ENCODE measurements around the gene BMP8B.
A peak's percentile ranks its signal among the peaks of the same experiment; 100 is the strongest.
"Not testable (repeated sequence)": the region's sequence is repeated elsewhere in the genome, so short reads cannot be mapped to it uniquely, and the experiment has no call there.

The BMP8B gene

DNA sequence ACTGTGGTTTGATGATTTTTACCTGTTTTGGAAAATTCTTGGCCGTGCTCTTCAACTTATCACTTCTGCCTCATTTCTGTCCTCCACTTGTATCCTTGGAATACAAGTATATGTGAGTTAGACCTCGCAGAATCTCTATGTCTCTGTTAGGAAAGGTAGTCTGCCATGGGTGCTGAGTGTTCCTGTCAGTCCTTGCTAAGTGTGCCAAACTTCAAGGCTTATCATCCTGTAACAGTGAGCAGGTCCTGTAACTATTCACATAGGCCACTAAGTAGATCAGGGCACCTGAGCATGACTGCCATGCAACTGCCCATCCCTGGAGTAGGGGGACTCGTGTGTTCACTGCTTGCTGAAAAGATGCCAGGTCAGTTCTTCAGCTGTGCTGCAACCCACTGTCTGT is 24.2 kb upstream of the BMP8B start:
- DNase-seq (ENCODE audit: low spot score) = no peak

DNA sequence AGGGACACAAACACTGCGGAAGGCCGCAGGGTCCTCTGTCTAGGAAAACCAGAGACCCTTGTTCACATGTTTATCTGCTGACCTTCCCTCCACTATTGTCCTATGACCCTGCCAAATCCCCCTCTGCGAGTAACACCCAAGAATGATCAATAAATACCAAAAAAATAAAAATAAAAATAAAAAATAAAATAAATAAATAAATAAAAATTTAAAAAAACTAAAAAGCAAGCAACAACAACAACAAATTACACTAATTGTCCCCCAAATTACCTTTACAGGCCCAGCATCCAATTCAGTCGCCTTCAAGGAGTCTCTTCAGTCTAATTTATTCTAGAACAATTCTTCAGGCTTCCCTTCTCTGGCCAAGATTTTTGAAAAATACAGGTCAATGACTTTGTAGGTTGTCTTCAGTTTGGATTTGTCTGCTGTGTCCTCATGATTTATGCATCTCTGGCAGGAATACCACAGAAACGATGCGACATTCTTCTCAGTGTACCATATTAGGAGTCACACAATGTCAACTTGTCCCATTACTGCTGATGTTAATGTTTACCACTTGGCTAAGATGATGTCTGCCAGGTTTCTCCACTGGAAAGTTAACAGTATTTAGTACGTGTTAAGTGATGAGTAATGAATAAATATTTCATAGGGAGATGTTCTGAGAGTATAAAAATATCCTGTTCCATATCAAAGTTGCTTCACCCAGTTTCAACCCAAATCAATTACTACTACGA is 20.3 kb upstream of the BMP8B start:
- no peak for DNase-seq (ENCODE audit: low spot score)

DNA sequence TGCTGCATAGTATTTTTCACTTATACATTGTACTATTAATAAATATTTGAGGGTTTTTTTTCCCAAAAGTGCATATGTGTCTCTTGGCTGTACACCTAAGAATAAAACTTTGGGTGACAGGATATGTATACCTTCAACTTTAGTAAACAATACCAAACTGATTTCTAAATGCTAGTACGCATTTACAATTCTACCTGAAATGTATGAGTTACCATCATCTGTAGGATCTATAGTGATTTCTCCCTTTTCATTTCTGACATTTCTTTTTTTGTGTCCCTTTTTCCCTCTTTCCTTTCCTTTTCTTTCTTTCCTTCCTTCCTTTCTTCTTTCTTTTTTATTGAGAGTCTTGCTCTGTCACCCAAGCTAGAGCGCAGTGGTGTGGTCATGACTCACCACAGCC is 16.7 kb upstream of the BMP8B start:
- no peak for DNase-seq (ENCODE audit: low spot score)

DNA sequence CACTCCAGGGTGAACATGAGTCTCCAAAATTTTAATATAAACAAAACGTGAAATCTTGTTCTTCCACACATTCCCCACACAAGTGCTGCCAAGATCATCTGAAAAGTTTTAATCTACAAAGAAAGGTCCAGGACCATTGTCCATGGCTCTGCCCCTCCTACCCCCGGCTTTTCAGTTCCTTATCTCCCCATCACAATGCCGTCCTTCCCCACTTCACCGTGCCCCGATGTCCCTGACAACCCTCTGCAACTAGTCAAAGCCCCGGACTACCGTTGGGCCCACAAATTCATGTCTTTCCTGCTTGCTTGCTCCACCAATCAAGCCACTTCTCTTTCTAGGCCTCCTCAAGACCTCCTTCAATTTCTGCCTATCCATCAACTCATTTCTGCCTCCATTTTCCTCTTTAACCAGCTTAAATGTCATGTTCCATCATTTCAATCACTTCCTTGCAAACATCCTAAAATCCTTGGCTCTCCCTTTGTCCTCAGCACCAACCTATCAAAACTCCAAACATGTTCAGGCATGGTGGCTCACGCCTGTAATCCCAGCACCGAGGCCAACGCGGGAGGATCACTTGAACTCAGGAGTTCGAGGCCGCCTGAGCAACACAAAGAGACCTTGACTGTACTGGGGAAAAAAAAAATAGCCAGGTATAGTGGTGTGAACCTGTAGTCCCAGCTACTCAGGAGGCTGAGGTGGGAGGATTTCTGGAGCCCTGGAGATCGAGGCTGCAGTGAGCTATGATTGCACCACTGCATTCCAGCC is 14.0 kb upstream of the BMP8B start:
- no peak for DNase-seq (ENCODE audit: low spot score)

DNA sequence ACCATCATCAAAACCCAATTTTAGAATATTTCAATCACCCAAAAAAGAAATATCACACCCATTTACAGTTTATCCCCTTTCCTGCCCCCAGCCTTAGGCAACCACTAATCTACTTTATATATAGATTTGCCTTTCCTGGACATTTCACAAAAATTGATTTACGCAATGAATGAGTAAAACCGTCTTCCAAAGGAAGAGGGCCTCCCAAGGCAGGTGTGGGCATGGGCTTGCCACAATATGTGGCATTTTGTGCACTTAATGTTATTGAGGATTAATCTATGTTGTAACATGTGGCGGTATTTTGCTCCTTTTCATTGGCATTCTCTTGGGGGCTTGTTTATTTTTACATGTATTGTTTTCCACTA is 11.8 kb upstream of the BMP8B start:
- no peak for DNase-seq (ENCODE audit: low spot score)

DNA sequence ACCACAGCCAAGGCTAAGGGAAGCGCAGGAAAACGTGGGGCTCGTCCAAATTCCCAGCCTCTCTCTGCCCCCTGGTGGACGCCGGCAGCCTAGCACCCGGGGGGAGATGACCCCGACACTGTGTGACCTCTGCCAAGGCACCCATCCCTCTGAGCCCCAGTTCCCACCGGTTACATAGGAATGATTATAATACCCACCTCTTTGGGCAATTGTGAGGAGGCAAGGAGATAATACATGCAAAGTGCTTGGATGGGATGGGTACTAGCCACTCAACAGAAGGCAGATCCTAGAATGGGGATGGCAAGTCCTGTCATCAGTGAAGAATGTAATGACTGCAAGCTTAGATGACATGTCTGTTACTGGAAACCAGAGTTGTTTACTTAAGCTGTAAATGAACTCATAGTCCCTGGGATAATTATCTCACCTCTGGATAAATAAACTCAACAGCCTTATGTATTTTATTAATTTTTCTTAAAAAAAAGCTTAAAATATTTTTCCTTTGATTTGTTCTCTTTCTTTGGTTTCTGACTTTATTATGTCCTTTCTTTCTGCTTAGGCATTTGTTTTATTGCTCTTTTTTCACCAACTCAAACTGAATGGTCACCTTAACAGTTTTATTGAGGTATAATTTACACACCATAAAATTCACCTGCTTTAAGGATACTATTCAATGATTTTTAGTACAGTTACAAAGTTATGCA is 11.3 kb upstream of the BMP8B start:
- DNase-seq (ENCODE audit: low spot score) = peak; percentile 71

DNA sequence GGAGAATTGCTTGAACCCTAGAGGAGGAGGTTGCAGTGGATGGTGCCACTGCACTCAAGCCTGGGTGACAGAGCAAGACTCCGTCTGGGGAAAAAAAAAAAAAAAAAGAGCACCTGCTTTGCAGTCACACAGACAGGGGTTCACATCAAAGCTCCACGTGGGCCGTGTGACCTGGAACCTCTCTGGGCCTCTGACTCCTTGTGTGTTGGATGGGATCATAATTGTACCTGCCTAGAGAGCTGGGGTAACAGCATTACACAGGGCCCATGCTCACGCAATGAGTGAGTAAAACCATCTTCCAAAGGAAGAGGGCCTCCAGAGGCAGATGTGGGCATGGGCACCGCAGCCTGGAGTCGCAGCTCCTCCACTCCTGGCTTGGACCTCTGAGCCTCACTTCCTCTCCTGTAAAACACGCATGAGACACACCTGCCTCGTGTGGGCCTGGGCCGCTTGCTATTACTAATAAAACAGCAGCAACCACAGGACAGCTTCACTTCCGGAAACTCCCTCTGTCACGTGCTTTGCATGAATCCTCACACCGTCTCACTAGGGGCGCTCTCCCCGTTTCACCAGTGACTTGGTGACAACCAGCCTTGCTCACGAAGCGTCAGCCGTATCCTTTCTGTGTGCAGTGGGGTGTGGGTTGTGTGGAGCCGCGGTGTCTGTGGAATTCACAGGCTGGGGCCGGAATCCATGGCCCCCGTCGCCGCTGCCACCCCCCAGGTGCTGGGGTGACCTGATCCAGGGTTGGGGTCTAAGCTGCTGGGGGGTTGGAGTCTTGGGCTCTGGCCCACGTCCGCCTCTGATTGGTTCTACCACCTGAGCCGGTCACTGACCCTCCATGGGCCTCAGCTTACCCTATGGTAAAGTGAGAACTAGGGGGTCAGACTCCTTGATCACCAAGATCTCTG is 10.4 kb upstream of the BMP8B start:
- DNase-seq (ENCODE audit: low spot score) = peak; percentile 80

DNA sequence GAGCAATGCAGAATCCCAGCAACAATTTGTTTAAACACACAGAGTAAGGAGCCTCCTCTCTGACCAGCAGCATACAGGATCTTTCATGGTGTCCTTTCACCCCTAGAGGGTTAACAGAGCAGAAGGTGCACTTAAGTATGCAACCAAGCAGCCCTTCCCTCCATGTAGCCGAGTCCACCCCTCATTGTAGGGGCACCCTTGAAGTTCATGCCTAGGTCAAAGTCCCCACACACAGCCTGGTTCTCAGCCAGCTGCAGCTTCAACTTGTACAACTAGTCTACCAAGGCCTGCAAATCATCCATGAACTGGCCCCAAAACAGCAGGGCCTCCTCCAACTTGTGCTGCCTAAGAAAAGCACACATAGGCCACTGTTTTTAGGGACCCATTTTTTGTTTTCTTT is 7.0 kb upstream of the BMP8B start:
- no peak for DNase-seq (ENCODE audit: low spot score)

DNA sequence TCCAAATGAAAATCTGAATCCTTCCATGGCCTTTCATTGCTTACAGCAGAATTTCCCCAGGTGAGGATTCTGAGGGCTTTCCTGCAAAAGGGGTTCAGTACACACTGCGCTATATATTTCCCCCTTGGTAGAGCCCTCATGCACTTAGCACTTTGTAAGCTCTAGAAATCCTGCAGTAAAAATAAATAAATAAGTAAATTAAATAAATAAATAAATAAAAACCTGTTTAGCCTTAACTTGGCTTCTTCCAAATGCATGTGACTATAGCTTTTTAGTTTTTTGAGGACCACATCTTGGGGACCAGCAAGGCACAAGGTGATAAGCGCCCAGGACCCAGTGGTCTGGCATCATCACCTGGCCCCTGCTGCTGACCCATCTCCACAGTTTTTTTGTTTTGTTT is 3.2 kb upstream of the BMP8B start:
- DNase-seq (ENCODE audit: low spot score) = no peak

DNA sequence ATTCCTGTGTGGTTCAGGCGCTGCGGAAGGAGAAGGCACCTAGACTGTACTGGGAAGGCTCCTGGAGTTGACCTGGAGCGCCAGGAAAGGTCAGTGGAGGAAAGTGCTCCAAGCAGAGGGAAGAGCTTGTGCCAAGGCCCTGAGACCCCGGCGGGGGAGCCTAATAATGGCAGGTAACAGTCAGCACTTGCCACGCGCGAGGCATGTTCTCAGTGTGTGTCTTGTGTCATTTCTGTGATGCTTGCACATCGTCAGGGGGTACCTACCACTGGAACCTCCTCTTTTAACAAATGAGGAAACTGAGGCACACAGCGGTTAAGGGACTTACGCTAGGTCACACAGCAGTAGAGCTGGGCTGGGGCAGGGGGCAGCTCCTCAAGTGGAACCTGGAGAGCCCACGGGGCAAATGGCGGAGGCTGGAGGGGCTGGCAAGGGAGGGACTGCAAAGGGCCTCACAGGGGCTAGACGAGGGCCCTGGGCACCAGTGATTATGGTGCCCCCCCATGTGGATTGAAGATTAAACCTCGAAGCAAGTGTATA is 976 bp upstream of the BMP8B start:
- no peak for DNase-seq (ENCODE audit: low spot score)

DNA sequence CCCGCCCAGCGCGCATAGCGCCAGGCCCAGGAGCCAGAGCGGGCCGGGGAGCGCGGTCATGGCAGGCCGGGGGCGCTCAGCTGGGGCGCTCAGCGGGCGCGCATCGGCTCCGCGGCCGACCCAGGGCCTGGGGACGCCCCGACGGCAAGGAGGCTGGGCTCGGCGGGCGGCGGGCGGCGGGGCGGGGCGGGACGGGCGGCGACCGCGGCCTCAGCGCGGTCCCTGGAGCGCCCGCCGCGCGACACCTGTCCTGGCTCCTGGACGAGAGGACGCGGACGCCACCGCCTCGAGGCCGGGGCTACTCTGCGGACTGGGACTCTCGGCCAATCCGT is 273 bp downstream of the BMP8B start:
- DNase-seq (ENCODE audit: low spot score) = no peak

DNA sequence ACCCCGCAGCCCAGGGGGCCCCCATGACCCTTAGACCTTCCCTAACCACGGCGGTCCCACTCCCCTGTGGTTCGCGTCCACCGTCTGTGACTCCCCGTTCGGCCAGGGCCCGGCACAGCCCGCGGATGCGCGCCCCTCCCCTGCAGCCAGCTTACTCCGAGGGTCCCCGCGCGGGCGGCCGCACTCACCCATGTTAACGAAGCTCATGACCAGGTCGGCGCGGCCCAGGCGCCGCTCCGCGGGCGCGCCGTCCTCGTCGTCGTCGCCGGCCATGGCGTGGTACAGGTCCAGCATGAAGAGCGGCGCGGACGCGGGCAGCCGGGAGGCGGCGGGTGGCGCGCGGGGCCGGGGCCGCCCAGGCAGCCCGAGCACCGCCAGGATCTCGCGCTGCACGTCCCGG is 701 bp downstream of the BMP8B start:
- DNase-seq (ENCODE audit: low spot score) = not testable (repeated sequence)

DNA sequence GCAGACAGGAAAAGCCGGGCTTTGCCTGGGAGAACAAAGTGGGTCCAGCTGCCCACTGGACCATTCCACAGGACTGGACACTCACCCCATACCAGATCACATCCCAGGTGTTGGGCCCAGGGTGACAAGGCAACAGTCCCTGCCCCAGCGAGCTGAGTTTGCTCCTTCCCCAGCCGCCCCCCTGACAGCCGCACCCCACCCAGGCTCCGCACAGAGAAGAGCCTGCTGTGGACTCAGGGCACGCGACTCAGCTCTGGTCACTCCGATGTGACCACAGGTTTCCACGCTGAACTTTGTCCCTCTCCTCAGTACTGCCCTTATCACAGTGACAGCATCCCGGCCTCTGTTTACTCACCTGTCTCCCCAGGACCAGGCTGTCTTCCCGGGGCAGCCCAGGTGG is 1.2 kb downstream of the BMP8B start:
- DNase-seq (ENCODE audit: low spot score) = no peak

DNA sequence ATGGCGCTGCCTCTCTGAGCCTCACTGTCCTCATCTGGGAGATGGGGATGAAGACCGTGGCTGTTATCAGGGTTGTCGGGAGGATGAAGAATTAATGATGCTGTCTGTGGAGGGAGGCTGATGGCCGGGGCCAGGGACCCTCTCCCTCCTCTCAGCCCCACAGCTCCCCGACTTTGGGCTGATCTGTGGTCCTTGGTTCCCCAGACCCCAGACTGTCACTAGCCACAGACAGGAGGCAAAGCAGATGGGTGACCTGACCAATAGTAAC is 1.6 kb downstream of the BMP8B start:
- not testable (repeated sequence) for DNase-seq (ENCODE audit: low spot score)

DNA sequence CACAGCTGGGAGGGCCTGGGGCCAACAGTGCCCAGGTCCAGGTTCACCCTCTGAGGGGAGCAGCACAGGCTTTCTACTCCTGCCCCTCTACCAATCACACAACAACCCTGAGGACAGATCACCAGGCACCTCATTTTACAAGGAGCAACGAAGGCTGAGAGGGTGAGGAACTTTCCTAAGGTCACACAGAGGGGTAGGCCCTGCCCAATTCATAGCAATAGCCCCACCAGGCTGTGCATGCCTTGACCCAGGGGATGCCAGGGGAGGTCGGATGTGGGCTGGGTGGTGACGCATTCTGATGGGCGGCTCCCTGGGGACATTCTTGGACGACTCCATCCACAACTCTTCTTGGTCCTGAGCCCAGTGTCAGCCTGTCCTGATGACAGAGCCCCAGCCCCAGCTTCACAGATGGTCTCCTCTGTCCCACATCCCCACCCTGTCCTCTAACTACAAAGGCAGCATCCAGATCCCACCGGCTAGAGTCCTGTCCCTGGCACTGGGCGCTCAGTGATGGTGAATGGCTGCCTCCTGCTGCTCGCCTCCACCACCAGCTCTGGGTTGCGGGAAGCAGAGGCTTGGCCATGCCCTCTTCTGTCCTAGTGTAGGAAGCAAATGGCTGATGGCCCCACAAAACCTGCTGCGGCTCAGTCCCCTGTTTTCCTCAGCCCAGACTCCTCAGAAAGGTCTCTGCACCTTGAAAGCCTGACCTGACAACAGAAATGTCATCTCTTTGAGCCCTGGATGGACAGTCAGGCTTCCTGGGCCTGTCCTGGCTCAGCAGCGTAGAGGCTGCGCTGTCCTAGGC is 2.2 kb downstream of the BMP8B start:
- DNase-seq (ENCODE audit: low spot score) = not testable (repeated sequence)

DNA sequence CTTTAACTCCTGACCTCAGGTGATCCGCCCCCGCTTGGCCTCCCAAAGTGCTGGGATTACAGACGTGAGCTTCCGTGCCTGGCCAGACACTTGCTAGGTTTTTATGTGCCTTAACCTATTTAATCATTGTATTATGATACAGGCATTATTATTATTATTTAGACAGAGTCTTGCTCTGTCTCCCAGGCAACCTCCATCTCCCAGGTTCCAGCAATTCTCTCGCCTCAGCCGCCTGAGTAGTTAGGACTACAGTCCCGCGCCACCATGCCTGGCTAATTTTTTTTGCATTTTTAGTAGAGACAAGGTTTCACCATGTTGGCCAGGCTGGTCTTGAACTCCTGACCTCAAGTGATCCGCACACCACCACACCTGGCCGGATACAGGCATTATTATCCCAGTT is 6.0 kb downstream of the BMP8B start:
- not testable (repeated sequence) for DNase-seq (ENCODE audit: low spot score)

DNA sequence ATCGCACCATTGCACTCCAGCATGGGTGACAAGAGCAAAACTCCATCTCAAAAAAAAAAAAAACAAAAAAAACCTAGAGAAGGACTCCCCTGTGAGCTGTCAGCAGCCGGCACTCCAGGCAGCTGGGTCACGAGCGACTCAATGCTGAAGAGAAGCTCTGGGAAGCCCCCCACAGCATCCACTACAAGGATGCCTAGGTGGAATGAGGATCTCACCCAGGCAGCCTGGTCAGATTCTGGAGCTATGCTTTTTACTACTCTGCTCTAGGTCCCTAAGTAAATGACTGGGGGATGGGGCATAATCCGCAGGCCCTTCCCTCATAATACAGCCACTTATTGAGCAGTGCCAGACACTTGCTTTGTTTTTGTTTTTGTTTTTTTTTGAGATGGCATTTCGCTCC is 6.6 kb downstream of the BMP8B start:
- DNase-seq (ENCODE audit: low spot score) = no peak

DNA sequence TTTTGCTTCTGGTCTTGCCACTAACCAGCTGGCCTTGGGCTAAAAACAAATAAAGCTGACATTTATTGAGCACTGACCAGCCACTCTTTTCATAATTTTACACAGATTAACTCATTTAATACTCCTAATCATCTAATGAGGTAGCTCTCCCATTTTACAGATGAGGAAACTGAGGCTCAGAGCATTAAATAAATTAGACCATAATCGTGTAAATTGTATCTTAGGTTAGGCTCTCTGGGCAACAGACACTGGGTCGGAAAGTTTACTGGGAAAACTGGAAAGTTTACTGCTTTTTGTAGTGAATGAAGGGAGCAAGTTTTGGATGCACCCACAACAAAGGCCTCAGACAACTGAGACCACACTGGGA is 7.3 kb downstream of the BMP8B start:
- DNase-seq (ENCODE audit: low spot score) = no peak

DNA sequence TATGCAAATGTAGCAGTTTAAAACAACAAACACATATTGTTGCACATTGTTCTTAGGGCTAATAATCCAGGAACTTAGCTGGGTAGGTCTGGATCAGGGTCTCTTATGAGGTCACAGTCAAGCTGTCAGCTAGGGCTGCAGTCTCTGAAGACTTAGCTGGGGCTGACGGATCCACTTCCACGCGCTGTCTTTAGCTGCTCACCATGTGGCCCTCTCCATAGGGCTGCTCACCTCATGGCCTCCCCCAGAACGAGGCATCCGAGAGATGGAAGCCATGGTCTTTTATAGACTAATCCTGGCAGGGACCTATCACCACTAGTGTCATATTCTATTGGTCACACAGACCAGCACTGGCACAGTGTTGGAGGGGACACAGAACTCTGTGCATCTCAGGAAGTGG is 8.8 kb downstream of the BMP8B start:
- DNase-seq (ENCODE audit: low spot score) = no peak

DNA sequence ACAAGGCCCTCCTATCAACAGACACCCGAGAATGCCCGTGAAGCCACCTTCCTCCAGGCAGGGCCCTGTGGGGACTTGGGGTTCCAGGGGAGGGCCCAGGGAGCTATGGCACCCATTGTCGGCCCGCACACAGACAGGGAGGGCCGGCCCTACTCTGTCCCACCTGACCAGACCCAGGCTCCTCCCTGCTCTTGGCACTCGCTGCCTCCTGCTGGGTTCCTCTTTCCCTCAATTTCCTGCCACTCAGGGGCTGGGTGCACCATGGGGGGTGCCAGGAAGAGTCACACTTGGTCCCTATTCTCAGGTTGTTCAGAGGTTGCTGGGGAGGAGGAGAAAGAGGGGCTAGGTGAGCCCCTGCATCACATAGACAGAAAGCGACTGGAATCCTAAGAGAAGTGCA is 9.5 kb downstream of the BMP8B start:
- no peak for DNase-seq (ENCODE audit: low spot score)

DNA sequence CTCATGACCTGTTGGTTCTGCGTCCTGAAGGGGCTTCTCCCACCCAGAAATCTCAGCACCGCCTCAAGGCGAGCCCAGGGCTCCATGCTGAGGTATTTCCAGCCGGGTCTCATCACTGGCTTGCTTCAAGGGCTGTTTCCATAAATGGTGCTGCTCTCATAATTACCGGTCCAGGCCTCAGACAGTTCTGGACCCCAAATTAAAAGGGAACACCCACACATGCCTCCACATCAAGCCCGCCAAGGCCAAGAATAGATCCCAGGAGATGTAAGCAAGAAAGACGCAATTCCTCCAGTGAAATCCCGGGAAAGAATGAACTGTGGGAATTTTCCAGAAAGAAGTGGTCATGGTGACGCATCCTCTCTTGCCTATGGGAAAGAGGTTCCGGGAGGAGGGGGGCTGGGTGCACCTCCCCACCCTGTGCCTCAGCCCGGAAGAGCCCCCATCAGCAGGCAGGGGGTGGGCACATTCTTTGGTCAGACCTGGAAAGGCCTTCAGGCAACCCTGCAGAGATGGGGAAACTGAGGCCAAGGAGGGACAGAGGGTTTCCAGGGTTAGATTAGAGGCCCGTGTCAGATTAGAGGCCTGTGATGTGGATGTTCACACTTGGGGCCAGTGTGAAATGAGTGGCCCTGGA is 10.1 kb downstream of the BMP8B start:
- DNase-seq (ENCODE audit: low spot score) = not testable (repeated sequence)

All from Ammon's horn (tissue), 1 donor.